Measurements from ENCODE around the gene TMTC2.
"Not testable (repeated sequence)": the region's sequence is repeated elsewhere in the genome, so short reads cannot be mapped to it uniquely, and the experiment has no call there.

TMTC2 gene

DNA sequence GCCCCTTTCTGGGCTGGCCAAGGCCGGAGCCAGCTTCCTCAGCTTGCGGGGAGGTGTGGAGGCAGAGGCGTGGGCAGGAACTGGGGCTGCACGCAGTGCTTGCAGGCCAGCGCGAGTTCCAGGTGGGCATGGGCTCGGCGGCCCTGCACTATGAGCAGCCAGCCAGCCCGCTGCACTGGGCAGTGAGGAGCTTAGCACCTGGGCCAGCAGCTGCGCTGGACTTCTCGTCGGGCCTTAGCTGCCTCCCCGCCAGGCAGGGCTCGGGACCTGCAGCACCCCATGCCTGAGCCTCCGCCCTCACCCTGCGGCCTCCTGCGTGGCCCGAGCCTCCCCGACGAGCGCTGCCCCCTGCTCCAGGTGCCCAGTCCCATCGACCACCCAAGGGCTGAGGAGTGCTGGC is 42.0 kb downstream of the TMTC2 start:
- DNase-seq, result no peak

DNA sequence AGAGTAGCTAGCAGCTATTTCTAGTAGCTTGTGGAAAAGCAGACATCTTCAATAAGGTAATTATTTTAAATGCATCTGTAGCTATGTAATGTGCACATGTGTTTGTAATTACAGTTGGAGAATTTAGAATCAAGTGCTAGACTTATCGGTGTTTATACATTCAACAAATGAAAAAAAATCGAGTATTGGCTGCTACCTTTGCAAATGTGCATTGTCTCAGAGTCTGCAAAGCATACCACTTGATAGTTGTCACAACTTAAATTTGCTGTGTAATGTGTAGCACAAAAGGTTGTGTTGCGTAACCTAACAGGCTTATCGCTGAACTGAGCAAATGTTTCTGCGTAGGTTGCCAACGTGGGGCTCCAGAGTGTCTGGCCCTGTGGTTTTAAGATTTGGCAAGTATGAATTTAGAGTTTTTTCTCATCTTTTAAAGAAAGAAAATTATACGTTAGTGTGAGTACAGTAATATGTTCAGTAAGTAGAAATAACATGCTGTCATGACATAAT is 44.3 kb downstream of the TMTC2 start:
- peak; percentile 38 for DNase-seq

DNA sequence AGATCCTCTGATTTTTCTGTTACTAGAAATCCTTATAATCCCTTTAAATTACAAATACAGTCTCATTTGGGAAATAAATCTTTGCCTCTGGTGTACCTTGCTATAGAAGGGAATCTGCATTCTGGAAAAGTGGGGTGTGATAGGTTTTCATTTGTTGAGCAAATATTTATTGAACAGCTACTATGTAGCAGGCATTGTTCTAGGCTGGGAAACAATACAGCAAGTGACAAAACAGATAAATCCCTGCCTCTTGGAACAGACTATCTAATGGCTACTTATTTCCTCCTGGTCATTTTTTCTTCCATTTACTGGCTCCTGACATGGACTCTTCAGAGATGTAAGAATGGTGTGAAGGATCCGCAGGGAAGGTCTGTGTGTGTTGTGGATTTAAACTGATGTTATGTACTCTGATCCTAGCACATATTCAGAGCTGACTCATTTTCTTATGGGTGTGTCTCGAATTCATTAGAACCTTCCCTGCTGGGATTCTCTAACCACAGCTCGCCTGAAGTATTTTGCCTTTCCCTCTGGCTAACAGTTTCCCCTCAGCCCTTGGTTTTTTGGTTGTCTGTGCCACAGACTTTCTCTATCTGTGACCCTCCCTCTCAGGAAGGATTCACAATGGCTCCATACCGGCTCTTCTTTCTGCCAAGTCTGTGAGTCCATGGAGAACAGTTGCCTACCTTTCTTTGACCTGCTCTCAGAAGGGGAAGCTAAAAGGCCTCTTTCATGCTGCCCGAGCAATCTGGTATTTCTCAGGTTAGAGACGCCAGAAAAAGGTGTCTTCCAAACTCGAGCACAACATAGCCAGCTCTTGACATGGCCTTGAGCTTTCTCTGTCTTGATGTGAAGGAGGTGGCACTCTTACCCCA is 53.7 kb downstream of the TMTC2 start:
- no peak for DNase-seq

DNA sequence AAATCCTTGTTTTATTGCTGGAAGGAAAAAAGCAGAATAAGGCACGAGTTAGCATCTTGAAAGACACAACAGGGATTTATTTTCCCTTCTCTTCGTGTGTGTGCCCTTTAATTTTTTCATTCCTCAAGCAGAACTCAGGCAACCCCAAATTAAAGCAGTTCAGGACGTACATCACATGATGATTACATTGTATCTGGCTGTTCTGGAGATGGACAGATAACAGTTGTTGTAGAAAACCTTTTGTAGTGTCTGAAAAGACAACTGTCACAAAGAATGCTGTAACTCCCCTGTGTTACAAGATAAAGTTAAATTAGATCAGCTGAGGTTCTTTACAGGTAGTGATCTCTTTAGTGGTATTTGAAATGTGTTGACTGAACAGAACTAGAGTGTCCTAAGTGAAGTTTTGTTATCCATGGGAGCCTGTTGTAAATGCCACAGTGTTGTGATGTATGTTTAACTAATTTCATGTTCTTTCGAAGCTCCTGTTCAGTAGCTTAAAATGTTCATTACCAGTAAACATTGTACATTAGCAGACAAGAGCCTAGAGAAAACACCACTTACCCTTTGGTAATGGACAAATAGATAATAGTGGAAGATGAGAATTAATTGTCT is 58.5 kb downstream of the TMTC2 start:
- no peak for DNase-seq

DNA sequence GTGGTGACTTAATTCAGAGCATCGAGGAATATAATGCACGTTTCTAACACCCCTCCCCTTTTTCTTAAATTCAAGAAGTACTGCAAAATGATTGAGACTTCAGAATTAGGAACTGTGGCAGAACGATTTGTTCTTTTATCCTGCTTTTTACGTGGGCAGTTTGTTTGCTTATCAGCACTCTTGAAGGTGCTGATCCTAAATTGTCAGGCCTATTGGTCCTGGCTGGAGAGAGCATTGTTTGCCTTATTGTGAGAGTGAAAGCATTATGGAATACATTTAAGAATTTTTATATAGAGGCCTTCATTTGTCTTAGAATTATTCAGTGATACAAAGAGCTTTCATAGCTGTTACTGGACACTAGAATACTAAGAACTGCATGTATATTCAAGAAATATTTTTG is 59.1 kb downstream of the TMTC2 start:
- DNase-seq, result no peak

DNA sequence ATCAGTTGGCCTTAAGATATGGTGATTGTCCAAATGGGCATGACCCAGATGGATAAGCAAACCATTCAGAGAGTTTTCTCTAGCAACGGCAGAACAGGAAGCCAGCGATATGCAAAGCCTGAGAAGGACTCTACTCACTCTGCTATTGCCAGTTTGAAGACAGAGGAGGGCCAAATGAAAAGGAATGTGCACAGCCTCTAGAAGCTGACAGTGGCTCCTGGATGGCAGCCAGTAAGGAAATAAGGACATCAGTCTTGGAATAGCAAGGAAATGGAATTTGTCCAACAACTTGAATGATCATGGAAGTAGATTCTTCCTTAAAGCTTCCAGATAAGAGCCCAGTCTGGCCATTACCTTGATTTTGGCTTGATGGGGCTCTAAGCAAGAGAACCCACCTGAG is 60.0 kb downstream of the TMTC2 start:
- no peak for DNase-seq

DNA sequence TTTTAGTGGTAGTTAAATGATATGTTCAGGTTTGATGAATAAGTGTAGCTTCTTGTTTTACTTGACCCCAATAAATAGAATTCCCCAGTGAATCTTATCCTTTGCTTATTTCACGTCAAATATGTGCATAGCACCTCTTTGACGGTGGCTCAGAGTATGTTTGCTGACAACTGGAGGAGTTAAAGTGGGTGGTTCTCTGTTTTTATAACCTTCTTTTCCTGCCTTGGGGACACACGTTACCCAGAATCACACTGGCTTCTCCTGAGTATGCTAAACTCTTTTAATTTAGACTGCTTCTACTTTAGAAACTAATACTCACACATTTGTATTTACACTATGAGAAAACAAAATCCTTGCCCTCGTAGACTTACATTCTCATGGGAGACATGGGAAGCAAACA is 62.3 kb downstream of the TMTC2 start:
- no peak for DNase-seq

DNA sequence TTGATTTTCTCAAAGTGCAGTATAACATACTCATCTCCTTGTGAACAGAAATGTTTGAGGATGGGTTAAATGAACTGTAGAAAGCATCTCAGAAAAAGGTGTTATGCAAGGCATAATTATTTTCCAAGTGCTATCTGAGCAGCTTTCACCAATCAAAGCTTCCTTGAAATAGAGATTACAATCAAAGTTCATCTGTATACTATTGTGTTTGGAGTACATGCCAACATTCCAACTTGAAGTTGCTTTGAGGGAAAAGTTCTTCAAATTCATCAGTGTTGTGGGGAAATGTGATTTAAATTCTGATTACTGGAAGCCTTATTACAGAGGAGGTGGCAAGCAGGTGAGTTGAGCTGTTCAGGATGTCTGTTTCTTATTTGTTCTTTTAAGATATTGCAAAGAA is 68.2 kb downstream of the TMTC2 start:
- no peak for DNase-seq

DNA sequence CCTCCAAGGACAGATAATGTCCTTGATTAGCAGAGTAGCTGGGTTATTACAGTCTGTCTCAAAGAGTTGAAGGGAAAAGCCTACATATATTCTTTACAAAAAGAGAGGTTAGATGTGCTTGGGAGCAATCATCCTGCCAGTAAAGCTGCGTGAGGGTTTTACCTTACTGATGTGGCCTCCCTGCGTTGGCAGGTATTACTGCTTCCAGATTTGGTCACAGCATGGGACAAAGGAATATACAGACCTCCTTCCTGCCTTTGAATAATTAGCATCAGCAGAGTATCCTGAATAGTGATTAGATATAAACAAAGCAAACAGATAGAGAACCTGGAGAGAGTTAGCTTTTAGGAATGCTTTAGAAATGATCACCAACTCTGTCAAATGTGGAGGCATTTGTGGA is 69.6 kb downstream of the TMTC2 start:
- DNase-seq, result no peak

DNA sequence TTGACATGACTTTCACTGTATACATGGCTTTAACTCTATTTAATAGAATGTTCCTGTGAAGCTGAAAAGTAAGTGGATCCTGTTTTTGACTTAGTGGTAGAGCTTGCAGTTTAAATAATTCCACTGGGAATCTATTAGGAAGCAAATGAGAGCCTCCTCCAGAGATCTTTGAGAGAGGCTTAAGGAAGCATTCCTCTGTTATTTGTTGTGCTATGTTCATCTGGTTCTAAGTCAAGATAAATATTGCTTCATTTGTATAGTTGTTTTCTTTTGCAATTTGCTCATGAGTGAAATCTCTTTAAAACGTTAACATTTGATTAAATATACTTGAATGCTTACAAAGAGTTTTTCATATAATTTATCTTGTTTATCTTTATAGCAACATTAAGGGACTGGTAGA is 70.4 kb downstream of the TMTC2 start:
- DNase-seq, result no peak

DNA sequence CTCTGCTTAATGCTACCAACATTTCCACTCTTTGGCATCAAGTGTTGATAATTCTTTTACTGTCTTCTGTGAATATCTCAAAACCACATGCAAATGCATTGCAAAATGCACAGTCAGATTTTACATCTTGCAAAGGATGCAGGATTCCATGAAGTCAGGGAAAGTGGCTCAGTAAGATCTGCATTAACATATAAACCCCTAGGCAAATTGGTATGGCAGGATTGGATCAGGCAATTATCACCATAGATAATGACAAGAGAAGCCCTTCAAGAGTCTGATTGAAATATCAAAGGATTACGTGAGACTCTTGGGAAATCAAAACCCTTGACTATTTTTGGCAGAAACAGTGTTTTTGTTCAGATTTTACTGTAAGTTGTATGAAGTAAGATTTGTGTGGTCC is 71.0 kb downstream of the TMTC2 start:
- DNase-seq, result no peak

DNA sequence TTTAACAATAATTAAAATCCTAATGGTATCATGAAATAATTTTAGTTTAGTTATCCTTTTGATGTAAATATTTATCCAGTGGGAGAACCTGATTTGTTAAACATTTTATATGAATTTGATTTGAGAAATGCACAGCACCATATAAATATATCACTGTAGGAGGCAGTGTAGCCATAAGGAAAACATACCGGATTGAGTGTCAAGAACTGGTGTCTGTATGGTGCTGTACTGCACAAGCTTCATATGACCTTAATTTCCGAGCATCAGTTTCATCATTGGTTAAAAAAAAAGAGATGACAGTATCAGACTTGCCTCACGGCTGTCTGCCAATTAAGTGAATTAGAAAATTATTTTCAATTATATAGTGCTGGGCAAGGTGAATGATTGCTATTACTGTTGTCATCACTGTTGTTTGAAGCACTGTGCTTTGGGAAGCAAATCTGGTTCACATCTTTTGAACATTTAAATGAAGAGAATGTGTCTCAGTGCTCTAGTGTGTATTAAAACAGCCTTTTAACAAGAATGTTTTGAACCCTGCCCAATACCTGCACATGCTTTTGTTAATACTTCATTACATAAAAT is 72.1 kb downstream of the TMTC2 start:
- DNase-seq, result no peak

DNA sequence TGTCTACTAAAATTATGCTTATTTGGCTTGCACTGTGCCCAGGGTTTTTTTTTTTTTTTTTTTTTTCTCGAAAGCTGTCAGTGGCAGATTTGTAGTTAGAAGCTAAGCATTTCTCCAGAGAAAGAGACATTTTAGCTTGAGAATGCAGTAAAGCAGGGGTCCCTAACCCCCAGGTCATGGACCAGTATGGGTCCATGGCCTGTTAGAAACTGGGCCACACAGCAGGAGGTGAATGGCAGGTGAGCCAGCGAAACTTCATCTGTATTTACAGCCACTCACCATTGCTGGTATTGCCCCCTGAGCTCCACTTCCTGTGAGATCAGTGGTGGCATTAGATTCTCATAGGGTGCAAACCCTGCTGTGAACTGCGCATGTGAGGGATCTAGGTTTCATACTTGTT is 73.7 kb downstream of the TMTC2 start:
- DNase-seq, result no peak

DNA sequence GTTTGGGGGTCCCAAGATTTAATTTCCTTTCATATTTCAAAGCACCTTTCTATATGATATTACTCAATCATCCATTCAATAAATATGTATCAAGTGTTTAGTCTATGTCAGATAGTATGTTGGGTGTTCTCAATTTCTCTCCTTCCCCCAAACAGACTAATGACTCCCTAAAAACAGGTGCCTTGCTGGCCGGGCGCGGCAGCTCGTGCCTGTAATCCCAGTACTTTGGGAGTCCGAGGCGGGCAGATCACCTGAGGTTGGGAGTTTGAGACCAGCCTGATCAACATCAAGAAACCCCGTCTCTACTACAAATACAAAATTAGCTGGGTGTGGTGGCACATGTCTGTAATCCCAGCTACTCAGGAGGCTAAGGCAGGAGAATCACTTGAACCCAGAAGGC is 78.5 kb downstream of the TMTC2 start:
- not testable (repeated sequence) for DNase-seq

DNA sequence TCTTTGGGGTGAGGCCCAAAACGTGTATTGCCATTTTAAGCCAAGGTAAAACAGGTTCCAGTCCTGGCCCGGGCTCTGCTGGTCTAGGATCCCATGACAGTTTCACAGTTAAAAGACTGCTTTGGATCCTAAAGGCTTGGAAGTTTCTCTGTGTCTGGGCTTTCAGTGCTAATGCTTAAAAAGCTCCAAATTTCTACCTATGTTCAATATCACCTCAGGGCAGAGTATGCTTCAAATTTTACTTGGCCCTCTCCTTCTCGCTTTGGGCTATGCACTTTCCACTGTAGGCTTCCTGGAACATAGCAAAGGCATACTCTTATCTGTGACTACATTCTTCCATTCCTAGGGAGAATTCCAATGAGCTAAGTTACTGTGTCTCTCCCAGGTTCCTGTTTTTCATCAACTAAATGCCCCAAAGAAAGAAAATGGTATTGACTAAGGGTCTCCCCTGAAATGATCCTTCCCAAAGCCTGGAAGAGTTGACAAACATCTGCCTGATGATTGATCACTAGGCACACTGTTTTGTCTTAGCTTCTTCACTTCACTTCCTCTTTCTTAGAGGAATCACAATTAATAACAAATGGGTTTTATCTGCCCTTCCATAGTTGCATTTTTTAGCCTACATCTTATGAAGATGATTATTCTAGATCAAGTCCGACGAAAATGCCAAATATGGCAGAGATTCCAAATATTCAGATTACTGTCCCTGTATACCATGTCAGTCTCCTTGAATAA is 79.4 kb downstream of the TMTC2 start:
- no peak for DNase-seq

DNA sequence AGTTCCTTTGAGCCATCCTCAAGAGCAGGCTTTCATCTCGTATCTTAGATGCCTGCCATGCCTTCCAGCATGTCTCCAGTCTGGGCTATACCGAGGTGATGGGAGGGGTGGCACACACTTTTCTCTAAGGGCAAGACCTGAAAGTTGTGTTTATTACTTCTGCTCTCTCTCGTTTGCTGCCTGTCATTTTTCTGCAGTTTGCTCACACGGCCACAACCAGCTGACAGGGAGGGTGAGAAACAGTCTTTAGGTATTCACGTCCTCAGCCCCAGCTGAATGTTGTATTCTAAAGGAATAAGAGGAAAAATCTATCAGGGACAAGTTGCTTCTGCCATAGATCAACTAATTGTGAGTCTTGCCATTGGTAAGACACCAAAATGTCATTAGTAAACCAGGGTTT is 88.0 kb downstream of the TMTC2 start:
- no peak for DNase-seq

DNA sequence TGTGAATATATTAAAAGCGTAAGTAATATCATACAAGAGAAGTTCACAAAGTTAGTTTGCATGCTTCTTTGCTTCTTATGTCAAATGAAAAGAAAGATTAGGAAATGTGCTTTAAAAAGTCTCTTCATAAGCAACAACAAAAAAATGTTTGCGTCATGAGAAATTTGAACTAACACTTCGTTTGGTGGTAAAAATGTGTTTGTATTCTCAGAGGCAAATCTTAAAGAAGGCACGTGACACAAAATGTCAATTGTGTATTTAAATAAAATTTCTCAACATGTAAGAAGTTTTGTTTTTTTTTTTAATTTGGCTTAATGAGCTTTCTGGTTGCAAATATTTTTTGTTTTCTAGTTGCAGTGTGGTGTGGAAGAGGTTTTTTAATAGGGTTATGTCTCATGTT is 93.8 kb downstream of the TMTC2 start:
- DNase-seq, result no peak

DNA sequence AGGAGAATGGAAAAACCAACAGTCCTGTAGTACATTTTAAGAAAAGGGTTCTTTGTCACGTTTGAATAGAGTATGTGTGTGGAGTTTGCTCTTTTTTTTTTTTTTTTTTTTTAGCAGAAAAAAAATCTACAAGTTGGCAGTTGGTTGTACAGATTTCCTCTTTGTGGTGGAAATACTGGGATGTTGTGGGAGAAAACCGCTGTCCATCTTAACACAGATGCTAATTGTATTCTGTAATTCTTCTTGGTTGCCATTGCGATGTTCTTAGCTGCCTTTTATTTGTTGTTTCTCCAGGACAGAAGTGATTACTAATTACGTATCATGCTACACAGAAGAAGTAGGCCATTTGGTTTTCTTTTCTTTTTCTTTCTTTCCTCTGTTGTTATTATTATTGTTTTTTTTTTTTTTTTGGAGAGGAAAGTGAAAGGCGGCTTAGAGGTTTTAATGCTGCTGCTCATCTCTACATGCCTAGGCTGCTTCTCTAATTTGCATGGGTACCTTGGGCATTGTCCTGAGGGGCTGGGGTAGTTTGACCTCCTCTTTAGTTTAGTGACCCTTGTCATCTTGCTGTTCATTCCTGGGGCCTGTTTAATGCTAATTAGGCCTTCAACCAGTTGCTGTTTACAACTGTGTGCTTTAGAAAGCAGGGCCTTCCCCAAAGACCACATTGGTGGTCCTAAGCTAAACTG is 94.7 kb downstream of the TMTC2 start:
- no peak for DNase-seq

DNA sequence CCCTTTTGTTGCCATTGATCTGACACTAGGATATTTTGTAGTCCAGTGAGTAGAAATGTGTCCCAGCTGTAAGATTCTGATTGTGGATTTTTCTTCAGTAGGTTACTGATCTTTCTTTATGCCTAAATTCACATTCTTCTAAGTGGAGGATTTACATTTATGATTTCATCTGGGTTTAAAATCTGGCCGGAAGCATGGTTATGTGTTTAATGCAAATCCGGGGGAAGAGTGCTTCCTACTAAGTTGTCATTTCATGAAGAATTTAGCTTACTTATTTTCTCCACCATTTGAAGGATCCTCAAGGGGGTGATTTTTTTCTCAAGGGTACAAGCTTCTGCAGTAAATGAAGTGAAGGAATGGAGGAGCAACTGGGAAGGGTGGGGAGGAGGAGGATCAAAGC is 96.7 kb downstream of the TMTC2 start:
- DNase-seq, result no peak

DNA sequence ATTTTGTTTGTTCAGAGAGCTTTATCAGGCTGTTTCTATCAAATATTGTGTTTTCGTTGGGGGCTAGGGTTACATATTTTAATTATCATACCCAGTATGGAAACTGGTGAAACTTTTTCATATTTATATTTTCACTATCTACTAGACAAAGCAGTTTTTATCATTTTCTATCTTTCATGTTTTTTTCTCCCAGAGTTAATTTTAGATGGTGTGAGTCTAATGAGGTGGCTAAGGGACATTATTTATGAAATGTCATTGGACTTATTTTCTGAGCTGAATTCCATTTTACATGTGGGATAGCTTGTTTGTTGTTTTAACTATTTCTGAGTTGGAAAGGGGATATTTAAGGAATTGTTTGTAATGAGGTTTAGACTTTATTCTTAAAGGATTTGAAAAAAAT is 100.3 kb downstream of the TMTC2 start:
- DNase-seq, result no peak

DNA sequence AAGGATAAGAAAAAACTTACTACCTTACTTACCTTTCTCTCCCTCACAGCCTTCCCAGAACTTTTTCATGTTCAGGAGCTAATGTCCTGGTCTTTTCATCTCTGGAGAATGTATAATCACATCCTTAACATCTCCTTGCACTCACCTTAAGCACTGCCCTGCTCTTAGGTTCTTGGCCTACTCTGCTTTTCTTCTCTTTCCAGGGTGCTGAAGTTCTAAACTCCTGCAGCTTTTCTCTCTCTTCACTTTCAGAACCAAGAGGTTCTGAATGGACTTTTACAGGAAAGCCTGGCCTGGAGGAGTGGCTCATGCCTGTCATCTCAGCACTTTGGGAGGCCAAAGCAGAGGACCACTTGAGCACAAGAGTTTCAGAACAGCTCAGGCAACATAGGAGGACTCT is 101.9 kb downstream of the TMTC2 start:
- no peak for DNase-seq

DNA sequence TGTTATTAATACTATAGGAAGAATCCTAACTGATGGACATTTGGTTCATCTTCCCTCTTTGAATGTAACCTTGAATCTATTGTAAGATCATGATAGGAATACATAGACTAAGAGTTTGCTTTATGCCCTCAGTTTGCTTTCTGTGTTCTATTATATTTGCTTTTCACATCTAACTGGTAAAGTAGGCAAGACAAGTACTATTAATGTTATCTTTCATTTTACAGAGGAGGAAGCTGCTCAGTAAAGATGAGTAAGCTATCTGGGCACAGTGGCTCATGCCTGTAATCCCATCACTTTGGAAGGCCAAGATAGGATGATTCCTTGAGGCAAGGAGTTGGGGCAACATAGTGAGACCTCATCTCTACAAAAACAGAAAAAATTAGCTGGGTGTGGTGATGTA is 103.0 kb downstream of the TMTC2 start:
- DNase-seq, result no peak

DNA sequence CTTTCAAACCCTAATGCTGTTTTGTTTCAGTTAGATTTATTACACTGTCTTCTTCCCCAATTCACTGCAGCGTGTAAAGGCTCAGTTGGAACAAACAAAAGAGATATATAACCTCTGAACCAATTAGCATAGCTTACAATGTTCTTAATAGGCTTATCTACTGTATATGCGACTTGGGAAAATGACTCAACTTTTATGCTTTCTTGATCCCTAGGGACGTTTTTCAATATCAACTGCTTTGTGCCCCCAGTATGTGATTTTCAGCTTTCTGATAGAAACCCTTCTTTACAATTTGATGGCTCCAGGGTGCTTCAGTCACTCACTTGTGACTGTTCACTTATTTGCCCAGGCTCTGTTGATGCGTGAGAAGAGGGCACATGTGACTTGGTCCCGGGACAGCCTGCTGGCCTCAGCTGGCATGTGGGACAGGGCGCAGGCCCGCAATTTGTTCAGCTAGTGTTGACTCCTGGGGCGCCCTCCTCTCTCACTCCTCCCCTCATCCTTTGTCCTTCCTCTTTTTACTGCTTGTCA is 107.1 kb downstream of the TMTC2 start:
- no peak for DNase-seq
